CD1c-positive myeloid dendritic cell (primary cell): ENCODE results near the gene HNRNPF.
A peak's percentile ranks its signal among the peaks of the same experiment; 100 is the strongest.

Experiments used
- DNase-seq: peaks from one replicate; pipeline ENCODE4 v3.0.0-alpha.2; 2016; ENCODE audit errors: extremely low spot score

HNRNPF gene

DNA sequence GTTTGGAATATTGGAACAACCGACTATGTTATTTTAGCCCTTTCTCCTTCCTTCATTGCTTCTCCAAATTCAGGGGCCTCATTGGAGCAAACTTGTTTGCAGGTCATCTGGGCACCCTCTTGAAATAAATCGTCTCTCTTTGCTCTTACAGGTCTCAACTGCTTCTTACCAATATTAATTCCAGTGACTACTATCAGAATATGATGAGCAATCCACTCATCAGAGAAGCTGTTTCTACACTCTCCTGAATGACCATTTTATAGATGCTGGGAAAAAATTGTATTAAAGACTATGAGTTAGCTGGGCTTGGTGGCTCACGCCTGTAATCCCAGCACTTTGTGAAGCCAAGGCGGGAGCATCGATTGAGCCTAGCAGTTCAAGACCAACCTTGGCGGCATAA lies 12.5 kb upstream of the HNRNPF start:
- DNase-seq, result no peak

- DNase-seq, result no peak
These were observed 12.2 kb upstream of the HNRNPF start for GRCh38 chr10:43421201-43421507.

GRCh38 chr10:43420369-43421200 lies 11.6 kb upstream of the HNRNPF start:
- peak; percentile 95 for DNase-seq

GRCh38 chr10:43419997-43420368 lies 11.0 kb upstream of the HNRNPF start:
- no peak for DNase-seq

- peak; percentile 85 for DNase-seq
These were observed 9.2 kb upstream of the HNRNPF start for GRCh38 chr10:43417950-43418768.

- DNase-seq, result no peak
These were observed 6.6 kb upstream of the HNRNPF start for GRCh38 chr10:43415544-43415943.

DNA sequence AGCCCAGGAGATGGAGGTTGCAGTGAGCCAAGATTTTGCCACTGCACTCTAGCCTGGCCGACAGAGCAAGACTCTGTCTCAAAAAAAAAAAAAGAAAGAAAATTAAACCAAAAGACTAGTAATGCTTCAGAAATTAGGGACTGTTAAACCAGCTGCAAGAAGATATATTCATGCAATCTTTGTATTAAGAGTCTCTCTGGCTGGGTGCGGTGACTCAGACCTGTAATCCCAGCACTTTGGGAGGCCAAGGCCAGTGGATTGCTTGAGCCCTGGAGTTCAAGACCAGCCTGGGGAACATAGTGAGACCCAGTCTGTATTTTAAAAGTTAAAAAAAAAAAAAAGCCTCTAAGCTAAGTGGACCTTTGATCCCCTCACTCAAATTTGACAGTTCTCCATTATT lies 2.5 kb upstream of the HNRNPF start:
- DNase-seq, result no peak

GRCh38 chr10:43410345-43410744 lies 1.4 kb upstream of the HNRNPF start:
- no peak for DNase-seq

- DNase-seq, result peak; percentile 48
These were observed 561 bp upstream of the HNRNPF start for GRCh38 chr10:43409385-43410109.

DNA sequence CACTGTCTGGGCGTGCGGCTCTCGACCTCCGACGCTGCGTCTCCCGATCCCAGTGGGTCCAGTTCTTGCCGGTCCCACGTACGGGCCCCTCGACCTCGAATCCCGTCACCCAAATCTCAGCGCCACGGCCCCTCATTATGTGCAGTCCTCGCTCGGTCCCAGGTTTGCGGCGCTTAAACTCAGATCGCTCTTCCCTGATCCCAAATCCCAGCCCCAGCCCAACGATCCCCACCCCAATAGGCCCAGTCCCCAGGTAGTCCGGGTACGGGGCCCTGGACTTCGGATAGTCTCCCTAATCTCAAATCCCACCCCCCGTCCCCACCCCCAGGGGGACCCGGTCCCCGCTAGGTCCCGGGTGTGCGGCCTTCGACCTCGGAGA lies 666 bp downstream of the HNRNPF start:
- peak; percentile 18 for DNase-seq

- peak; percentile 97 for DNase-seq
These were observed 1.2 kb downstream of the HNRNPF start for GRCh38 chr10:43407576-43408330.

DNA sequence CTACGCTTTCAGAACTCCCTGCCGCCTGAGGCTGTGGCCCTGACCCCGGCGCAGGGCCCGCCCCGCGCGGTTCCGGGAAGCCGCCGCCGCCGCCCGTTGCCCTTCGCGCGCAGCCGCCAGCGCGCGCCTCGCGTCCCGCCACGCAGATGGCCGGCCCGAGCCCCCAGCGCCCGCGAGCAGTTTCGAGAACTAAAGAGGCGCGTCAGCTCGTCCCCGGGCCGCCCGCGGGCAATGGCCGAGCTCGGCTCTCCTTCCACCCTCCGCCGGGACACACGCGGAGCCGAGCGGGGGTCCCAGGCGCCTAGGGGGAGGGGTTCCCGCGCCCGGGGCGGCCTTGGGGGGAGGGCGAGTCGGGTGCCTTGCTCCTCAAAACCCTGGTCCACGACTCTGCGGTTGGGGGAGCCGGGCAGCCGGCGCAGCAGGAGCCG lies 1.8 kb downstream of the HNRNPF start:
- DNase-seq, result peak; percentile 82

GRCh38 chr10:43404704-43405084 lies 4.3 kb downstream of the HNRNPF start:
- peak; percentile 50 for DNase-seq

DNA sequence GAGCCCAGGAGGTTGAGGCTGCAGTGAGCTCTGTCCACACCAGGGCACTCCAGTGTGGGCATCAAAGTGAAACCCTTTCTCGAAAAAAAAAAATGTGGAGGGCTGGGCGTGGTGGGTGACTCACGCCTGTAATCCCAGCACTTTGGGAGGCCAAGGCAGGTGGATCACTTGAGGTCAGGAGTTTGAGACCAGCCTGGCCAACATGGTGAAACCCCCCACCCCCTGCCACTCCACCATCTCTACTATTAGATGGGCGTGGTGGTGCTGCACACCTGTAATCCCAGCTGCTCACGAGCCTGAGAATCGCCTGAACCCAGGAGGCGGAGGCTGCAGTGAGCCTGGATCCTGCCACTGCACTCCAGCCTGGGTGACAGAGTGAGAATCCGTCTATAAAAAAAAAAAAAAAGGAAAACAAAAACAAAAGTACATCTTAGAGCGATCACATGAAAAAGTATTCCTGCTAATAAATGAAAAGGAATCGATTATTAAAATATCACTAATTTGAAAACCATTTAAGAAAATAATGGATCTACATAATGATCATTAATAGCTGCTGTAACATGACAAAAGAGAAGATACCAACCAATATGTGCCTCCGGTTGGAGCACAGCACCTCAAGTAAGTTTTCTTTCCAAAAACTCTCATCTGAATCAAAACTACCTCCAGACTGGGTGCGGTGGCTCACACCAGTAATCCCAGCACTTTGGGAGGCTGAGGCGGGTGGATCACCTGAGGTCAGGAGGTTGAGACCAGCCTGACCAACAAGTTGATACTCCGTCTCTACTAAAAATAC lies 4.9 kb downstream of the HNRNPF start:
- no peak for DNase-seq

DNA sequence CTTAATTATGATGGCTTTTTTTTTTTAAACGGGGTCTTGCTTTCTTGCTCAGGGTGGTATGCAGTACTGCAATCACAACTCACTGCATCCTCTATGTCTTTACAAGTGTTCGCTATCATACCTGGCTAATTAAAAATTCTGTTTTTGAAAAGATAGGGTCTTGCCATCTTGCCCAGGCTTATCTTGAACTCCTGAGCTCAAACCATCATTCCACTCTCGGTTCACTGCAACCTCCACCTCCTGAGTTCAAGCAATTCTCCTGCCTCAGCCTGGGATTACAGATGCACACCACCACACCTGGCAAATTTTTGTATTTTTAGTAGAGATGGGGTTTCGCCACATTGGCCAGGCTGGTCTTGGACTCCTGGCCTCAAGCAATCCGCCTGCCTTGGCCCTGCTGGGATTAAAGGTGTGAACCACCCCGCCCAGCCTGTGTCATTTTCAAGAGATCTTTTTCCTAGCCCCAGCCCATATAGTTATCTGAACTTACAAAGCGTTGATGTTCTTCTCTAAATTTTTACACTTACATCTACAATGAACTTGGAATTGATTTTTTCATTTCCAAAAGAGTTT lies 6.0 kb downstream of the HNRNPF start:
- no peak for DNase-seq

- DNase-seq, result no peak
These were observed 6.8 kb downstream of the HNRNPF start for GRCh38 chr10:43402176-43402575.

DNA sequence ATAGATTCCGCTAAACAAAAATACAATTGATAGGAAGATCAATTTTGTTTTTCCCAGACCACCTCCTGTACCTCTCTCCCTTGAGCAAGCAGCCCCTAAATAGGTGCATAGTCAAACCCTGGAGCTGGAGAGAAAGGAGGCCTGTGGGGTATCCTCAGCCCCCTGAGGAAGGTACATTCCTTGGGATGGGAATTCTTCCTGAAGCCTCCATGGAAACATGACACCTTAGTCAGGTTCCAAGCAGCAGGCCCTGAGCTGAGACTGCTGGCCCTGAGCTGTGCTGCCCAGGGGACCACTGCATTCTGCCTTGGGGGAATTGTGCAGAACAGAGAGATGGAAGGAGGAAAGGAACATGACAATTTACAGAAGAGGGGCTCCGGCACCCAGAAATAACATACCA lies 7.4 kb downstream of the HNRNPF start:
- no peak for DNase-seq

- DNase-seq, result peak; percentile 73
These were observed 9.4 kb downstream of the HNRNPF start for GRCh38 chr10:43399320-43400310.

DNA sequence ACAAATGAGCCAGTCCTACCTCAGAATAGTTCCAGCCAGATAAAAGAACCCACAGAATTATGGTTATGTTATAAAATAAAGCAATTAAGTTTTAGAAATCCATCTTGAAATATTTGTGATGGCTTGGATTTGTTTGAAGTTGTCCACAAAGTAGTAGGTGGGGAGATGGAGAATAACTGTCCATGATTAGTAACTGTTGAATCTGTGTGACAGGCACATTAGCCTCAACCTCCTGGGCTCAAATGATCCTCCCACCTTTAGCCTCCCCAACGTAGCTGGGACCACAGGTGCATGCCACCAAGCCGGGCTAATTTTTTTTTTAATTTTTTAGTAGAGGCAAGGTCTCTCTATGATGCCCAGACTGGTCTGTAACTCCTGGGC lies 10.1 kb downstream of the HNRNPF start:
- DNase-seq, result no peak
